Measurements from ENCODE around the gene DRAP1. TPM values are rescaled to one million over a fixed set of nuclear protein-coding genes. Genes with fewer than 3 reads are reported as not detected.

DRAP1 gene
- total RNA-seq (100 to 1,000 TPM in 4 of 9 donors, 10 to 100 TPM in 5; 76.5 to 144 (median 96.9) TPM), polyA plus RNA-seq (100 to 1,000 TPM; 168 to 180 TPM)
- long read RNA-seq, donor 1, transcript DRAP1-201 (7 exons, 989 nt) = major isoform, 102 of 113 reads
- long read RNA-seq, donor 1, partial matches to known transcripts = 2 of 113 reads
- long read RNA-seq, donor 1, other reads (novel, unspliced or antisense) = 3 of 113 reads
- long read RNA-seq, donor 2, transcript DRAP1-201 (7 exons, 989 nt) = major isoform, 33 of 38 reads
- long read RNA-seq, donor 2, partial matches to known transcripts = 0 of 38 reads
- long read RNA-seq, donor 2, other reads (novel, unspliced or antisense) = 1 of 38 reads
- long read RNA-seq, donor 3, transcript DRAP1-209 (4 exons, 453 nt) = minor isoform, 6 of 117 reads
- long read RNA-seq, donor 3, transcript DRAP1-201 (7 exons, 989 nt) = major isoform, 106 of 117 reads
- long read RNA-seq, donor 3, partial matches to known transcripts = 2 of 117 reads
- long read RNA-seq, donor 3, other reads (novel, unspliced or antisense) = 0 of 117 reads

GRCh38 chr11:65919141-65919572, at the start of gene DRAP1:
DRAP1 (plus strand) TSS chr11:65919426; CDS start chr11:65919502, 76 bp downstream.
- Histone ChIP-seq H3K36me3 (peaks cover 0 to 29% (median 17%) of the 10 kb centered on the region in 9 donors), H3K27ac (peak within 1 kb of the TSS; percentile 95 to 100 (median 97)), H3K4me1 (peaks cover 16 to 56% (median 48%) of the 10 kb centered on the region in 12 donors), H3K27me3 (no peaks in the 10 kb centered on the region), H3K9me3 (no peaks in the 10 kb centered on the region), H3K4me3 (peak within 1 kb of the TSS; percentile 85 to 100 (median 96))
- peak; percentile 99 to 100 (median 99) for DNase-seq
- 0 to 1% (median 0%) methylated on average over 3 to 59 of the region's 59 CpGs for WGBS, 4 donors
- intact Hi-C loops (cut with DNase I) = loop anchor here in 5 of 10 donors (1.0 to 5.0 kb wide), 6 partner anchors 28 to 256 kb away; partner anchors contain the start of genes FIBP (in 3 of the 5), SART1 (in 2 of the 5), CCDC85B (in 1 of the 5) and MUS81 (in 1 of the 5)
- peak; percentile 92 to 96 (median 94) for ATAC-seq
- TF ChIP-seq CTCF (IDR thresholded peaks at IDR 0.05) (peak in 2 of 12 donors; percentile 15 to 25), POLR2A (IDR thresholded peaks at IDR 0.05) (peak; percentile 38 to 79)

DNA sequence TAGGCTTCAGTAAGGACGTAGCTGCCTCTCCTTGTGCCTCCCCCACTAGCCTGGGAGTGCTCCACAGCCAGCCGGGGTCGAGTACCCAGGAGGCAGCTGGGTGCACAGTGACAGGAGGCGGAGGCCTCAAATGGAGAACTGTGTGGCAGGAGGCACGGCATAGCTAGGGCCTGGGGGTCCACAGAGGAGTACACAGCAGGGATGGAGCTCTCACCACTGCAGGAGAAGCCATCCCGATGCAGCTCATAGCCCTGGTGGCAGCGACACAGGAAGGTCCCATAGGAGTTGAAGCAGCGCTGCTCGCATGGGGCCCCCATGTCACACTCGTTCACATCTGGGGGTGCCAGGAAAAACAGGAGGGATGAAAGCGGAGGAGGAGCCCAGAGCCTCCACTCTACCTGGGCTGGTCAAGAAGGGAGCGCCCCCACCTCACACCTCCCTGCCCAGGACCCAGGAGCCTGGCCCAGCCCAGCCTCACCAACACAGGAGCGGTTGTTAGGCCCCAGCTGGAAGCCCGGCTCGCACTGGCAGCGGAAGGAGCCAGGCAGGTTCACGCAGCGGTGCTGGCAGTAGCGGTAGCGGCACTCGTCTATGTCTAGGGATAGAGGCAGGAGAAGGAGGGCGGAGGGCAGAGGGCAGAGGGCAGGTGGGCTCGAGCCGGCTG, 49.5 kb upstream of the DRAP1 start:
- H3K4me3 ChIP-seq = no peak overlapping the region
- H3K27ac ChIP-seq = peak overlapping the region in 5 of 12 donors; percentile 34 to 98 (median 94)
- no peak for TF ChIP-seq POLR2A (IDR thresholded peaks at IDR 0.05)
- no peak for TF ChIP-seq CTCF (IDR thresholded peaks at IDR 0.05)
- ATAC-seq (no peak), DNase-seq (peak in 1 of 5 donors; percentile 49)
- H3K4me1 ChIP-seq = peaks cover 3 to 45% (median 22%) of the 10 kb centered on the region in 12 donors
- 77 to 86% (median 83%) methylated on average over 20 to 24 of the region's 24 CpGs for WGBS, 4 donors
- H3K27me3 ChIP-seq = no peaks in the 10 kb centered on the region
- no peaks in the 10 kb centered on the region for H3K9me3 ChIP-seq
- H3K36me3 ChIP-seq = peaks cover 0 to 59% (median 50%) of the 10 kb centered on the region in 9 donors
- intact Hi-C loops (cut with DNase I) = loop anchor here in 1 of 10 donors (10.0 kb wide), 1 partner anchor 475 kb away; the partner anchor contains the start of genes B4GAT1 and BRMS1

GRCh38 chr11:65870307-65870658, 48.9 kb upstream of the DRAP1 start:
- intact Hi-C loops (cut with DNase I) = no loop called here
- DNase-seq (peak in 2 of 5 donors; percentile 32 to 35), ATAC-seq (no peak)
- 65 to 83% (median 70%) methylated on average over 5 to 11 of the region's 11 CpGs for WGBS, 4 donors
- H3K9me3 ChIP-seq = no peaks in the 10 kb centered on the region
- no peak for TF ChIP-seq POLR2A (IDR thresholded peaks at IDR 0.05)
- TF ChIP-seq CTCF (IDR thresholded peaks at IDR 0.05) = no peak
- peak overlapping the region in 8 of 12 donors; percentile 75 to 99 (median 96) for H3K27ac ChIP-seq
- no peaks in the 10 kb centered on the region for H3K27me3 ChIP-seq
- peak overlapping the region in 2 of 12 donors; percentile 28 to 81 for H3K4me3 ChIP-seq
- peaks cover 3 to 45% (median 22%) of the 10 kb centered on the region in 12 donors for H3K4me1 ChIP-seq
- H3K36me3 ChIP-seq = peaks cover 0 to 54% (median 45%) of the 10 kb centered on the region in 9 donors
